ENCODE results near the gene MTG2. TPM values are rescaled to one million over a fixed set of nuclear protein-coding genes. Genes with fewer than 3 reads are reported as not detected.

Gene MTG2
- total RNA-seq, 8 experiments from 2014 or later = 18.9 to 51.2 (median 27.3) TPM

DNA sequence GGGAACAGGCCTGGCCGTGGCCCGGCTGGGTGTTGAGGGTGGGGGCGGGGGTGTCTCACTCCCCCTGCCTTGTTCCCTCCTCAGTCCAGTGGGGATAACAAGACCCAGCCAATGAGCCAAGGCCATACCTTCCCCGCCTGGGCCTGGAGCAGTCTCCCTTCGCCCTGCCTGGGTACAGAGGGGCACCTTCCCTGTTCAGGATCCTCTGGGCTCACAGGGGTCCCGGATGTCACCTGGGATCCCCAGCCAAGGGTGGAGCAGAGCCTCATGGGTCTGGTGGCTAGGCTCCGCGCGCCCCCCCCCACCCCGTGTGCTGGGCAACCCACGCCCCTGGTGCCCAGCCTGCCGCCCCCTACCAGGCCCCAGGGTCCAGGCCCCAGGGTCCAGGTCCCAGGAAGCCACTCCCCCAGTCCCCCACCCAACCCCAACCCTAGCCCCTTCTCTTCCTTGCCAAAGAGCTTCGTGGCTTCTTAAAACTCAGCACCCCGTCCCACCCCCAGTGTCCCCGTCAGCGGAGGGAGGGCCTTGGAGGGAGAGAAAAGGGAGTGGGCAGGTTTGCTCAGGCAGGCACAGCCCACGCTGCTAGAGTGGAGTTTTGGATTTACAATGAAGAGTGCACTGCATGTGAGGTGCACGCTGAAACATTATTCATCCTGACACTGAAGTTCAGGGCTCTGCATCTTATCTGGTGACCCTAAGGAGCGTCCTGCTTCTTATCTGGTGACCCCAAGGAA is 25.4 kb downstream of the MTG2 start:
- 60 to 84% methylated on average over 1 to 2 of the region's 19 CpGs; no CpG with 5 or more reads in 8 of the 10 experiments for WGBS, 10 experiments
- ATAC-seq (replicated peaks in 6 of 8) = no peak
- in situ Hi-C loops (cut with MboI; ENCODE audit: low pct_unique_long_range_greater_than_20kb in 2 of 9, low sequenced_read_pairs in 9 of 9, unreplicated experiment in 9 of 9) = no loop called here
- H3K4me3 ChIP-seq = no peak overlapping the region
- H3K27ac ChIP-seq = no peak overlapping the region
- H3K4me1 ChIP-seq (replicated peaks in 1 of 2) = peaks cover 28 to 40% of the 10 kb centered on the region in 2 donors

DNA sequence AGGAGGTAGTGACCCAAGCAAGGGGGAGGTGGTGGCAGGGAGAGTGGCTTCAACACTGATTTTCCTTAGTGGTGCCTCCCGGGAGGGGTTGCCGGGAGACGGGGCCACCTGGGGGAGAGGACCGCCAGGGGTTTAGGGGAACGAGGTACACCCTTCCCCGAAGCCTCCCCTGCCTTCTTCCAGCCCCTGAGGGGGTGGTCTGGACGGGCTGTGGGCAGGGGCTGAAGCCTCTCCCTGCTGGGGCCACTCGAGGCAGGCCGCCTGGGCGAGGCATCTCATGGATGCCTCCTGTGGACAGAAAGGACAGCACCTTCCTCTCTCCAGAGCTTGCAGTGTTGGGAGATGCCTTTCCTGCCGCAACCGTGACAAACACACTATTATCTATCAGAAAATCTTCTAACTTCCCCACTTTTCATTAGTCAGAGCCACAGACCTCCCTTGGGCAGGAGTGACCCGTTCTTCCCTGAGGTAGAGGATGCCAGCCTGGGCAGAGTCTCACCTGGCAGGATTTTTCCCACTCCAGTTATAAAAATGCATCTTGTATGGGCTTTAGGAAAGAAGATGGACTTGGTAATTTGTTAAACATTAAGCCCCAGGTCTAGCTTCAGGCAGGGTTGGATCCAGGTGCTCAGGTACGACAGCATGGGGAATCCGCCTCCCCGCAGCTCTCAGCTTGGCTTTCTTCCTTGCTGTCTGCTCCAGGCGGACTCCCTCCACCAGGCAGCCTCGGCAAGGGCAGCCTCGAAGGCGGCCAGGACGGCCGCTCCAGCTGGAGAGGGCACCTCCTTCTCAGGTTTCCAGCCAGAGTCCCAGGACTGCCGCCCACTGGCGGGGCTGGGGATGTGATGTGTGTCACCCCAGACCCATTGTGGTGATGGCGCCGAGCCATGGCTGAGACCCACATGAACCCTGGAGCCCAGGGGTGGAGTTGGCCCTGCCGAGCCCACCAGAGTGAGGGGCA is 26.2 kb downstream of the MTG2 start:
- no peak overlapping the region for H3K4me3 ChIP-seq
- peak in 3 of 8 experiments; percentile 25 to 74 (median 36) for ATAC-seq (replicated peaks in 6 of 8)
- no peak overlapping the region for H3K27ac ChIP-seq
- in situ Hi-C loops (cut with MboI; ENCODE audit: low pct_unique_long_range_greater_than_20kb in 2 of 9, low sequenced_read_pairs in 9 of 9, unreplicated experiment in 9 of 9) = no loop called here
- H3K4me1 ChIP-seq (replicated peaks in 1 of 2) = peaks cover 28 to 45% of the 10 kb centered on the region in 2 donors
- WGBS, 10 experiments = 20 to 90% (median 68%) methylated on average over 2 to 10 of the region's 27 CpGs; no CpG with 5 or more reads in 3 of the 10 experiments

DNA sequence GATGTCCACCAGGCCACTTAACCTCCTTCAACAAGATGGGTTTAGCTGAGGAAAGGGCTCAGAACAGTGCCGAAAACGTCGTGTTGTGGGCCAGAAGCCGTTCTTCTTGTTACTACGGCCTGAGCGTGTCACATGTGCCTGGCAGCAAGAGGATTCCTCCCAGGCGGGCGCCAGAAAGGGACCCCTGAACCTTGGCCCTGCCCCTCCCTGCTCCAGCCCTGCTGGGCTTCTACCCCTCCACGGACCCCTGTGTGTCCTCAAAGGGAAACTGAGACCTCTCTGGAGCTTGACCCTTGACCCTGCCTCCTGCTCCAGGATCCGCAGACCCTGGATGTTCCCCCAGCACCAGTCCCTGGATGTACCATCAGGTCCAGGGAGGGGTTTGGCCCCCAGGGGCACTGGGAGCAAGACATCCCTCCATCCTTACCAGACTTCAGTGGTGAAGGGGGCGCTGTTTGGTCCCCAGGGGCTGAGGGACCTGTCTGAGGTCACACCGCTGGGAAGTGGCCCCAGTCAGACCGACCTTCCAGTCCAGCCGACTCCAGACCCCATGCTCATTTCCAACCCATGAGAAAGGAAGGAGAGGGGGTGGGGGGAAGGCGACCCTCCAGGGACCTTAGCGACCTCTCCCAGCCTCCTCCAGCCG is 27.1 kb downstream of the MTG2 start:
- in situ Hi-C loops (cut with MboI; ENCODE audit: low pct_unique_long_range_greater_than_20kb in 2 of 9, low sequenced_read_pairs in 9 of 9, unreplicated experiment in 9 of 9) = no loop called here
- ATAC-seq (replicated peaks in 6 of 8) = no peak
- WGBS, 10 experiments = 20 to 100% (median 74%) methylated on average over 1 to 5 of the region's 17 CpGs; no CpG with 5 or more reads in 5 of the 10 experiments
- no peak overlapping the region for H3K27ac ChIP-seq
- H3K4me1 ChIP-seq (replicated peaks in 1 of 2) = peaks cover 28 to 45% of the 10 kb centered on the region in 2 donors
- H3K4me3 ChIP-seq = no peak overlapping the region

DNA sequence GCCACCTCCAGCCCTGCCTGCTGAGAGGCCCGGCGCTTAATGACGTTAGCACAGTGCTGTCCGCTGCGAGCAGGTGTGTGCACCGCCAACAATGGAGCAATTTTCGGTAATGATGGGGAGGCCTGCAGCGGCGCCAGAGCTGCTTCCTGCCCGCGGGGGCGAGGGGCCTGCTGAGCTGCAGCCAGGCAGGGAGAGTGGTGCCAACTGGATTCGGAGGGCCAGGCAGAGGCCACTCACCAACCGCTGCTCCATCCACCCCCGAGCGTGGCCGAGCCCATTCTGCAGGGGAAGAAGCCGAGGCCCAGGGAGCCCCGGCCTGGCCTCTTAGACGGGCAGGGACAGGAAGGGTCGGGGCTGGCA is 27.6 kb downstream of the MTG2 start:
- in situ Hi-C loops (cut with MboI; ENCODE audit: low pct_unique_long_range_greater_than_20kb in 2 of 9, low sequenced_read_pairs in 9 of 9, unreplicated experiment in 9 of 9) = no loop called here
- peaks cover 28 to 45% of the 10 kb centered on the region in 2 donors for H3K4me1 ChIP-seq (replicated peaks in 1 of 2)
- no peak for ATAC-seq (replicated peaks in 6 of 8)
- 72 to 96% (median 80%) methylated on average over 4 to 12 of the region's 21 CpGs; no CpG with 5 or more reads in 7 of the 10 experiments for WGBS, 10 experiments
- peak overlapping the region in 1 of 2 donors; percentile 40 for H3K27ac ChIP-seq
- H3K4me3 ChIP-seq = no peak overlapping the region

DNA sequence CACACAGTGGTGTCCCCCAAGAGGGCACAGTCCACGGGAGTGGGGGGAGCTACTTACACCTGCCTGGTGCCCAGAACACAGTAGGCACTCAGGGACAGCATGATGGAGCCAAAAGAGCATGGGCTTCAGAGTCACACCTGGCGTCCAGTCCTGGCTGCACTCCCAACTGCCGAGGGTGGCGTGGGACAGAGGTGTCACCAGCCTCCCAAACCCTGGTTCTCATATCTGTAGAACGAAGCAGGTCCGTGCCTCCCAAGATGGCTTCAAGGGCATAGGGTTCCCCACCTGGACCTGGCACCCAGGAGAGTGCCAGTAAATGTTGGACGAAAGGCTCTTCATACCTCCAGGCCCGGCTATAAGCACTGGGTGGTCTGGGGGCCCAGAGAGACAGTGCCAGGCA is 28.4 kb downstream of the MTG2 start:
- in situ Hi-C loops (cut with MboI; ENCODE audit: low pct_unique_long_range_greater_than_20kb in 2 of 9, low sequenced_read_pairs in 9 of 9, unreplicated experiment in 9 of 9) = no loop called here
- peak overlapping the region in 1 of 2 donors; percentile 75 for H3K27ac ChIP-seq
- peaks cover 28 to 45% of the 10 kb centered on the region in 2 donors for H3K4me1 ChIP-seq (replicated peaks in 1 of 2)
- no peak for ATAC-seq (replicated peaks in 6 of 8)
- 66 to 100% (median 91%) methylated on average over 1 to 4 of the region's 8 CpGs; no CpG with 5 or more reads in 6 of the 10 experiments for WGBS, 10 experiments
- no peak overlapping the region for H3K4me3 ChIP-seq

DNA sequence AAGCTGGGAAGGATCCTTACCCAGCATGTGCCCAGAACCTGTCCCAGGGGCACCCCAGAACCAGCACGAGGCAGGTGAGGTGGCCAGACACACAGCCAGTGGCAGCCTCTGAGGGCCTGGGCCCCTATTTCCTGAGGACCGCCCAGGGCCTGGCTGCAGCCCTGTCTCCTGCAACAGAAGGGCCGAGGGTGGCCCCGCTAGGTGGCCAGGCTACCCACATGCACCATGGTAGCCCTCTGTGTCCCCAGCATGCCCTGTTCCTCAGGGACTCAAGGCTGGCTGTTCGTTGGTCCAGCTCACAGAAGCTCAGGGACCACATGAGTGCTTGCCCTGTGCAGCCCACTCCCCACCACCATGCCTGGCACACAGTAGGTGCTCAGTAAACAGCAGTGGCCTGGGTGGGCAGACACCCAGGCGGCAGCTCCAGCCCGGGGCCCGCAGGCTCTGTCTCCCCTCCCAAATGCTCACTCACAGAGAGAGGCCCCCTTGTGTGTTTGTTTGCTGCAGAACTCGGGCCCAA is 29.0 kb downstream of the MTG2 start:
- 17 to 83% (median 20%) methylated on average over 1 to 2 of the region's 9 CpGs; no CpG with 5 or more reads in 5 of the 10 experiments for WGBS, 10 experiments
- in situ Hi-C loops (cut with MboI; ENCODE audit: low pct_unique_long_range_greater_than_20kb in 2 of 9, low sequenced_read_pairs in 9 of 9, unreplicated experiment in 9 of 9) = no loop called here
- ATAC-seq (replicated peaks in 6 of 8) = no peak
- no peak overlapping the region for H3K4me3 ChIP-seq
- H3K27ac ChIP-seq = peak overlapping the region; percentile 69 to 75
- H3K4me1 ChIP-seq (replicated peaks in 1 of 2) = peaks cover 28 to 45% of the 10 kb centered on the region in 2 donors

DNA sequence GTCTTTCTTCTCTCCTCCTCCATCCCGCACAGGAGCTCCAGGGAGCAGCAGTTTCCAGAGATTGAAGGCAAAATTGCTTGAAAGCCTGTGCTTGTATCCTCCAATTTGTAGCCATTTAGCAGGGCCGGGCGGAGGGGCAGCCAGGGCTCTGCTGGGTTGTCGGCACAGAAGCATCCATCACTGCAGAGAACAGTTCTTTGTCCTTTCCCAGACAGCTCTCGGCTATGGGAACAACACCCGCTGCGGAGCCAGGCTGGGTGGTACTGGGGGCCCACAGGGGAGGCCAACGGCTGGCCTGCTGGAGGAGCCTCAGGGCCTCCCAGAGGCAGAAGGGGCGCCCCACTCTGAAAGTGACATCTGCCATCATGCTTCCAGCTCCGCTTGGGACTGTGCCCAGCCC is 29.5 kb downstream of the MTG2 start:
- H3K4me1 ChIP-seq (replicated peaks in 1 of 2) = peaks cover 25 to 41% of the 10 kb centered on the region in 2 donors
- no peak overlapping the region for H3K4me3 ChIP-seq
- 0 to 30% (median 0%) methylated on average over 1 to 4 of the region's 10 CpGs; no CpG with 5 or more reads in 3 of the 10 experiments for WGBS, 10 experiments
- ATAC-seq (replicated peaks in 6 of 8) = peak in 5 of 8 experiments; percentile 86 to 93 (median 88)
- H3K27ac ChIP-seq = peak overlapping the region; percentile 69 to 75
- in situ Hi-C loops (cut with MboI; ENCODE audit: low pct_unique_long_range_greater_than_20kb in 2 of 9, low sequenced_read_pairs in 9 of 9, unreplicated experiment in 9 of 9) = no loop called here

DNA sequence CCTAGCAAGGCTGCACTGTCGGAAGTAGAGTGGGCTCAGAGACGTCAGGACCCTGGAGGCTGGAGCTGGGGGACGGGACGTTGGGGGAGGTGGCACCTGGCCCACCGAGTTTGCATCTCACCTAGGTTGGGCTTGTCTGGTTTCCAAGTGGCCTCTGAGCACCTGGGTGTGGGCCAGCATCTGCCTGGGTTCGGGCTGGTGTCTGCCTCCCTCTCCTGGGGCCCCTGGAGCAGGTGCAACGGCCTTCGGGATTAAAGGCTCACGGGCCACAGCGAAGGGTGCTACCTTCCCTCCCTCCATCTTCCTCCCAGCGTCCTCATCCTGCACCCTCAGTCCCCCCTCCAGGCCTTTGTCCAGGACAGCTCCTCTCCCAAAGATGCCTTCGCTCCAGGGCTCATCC is 31.2 kb downstream of the MTG2 start:
- Histone ChIP-seq H3K27ac (no peak overlapping the region), H3K4me1 (replicated peaks in 1 of 2) (peaks cover 31 to 37% of the 10 kb centered on the region in 2 donors), H3K4me3 (no peak overlapping the region)
- ATAC-seq (replicated peaks in 6 of 8) = no peak
- WGBS, 10 experiments = 0 to 100% (median 64%) methylated on average over 1 to 6 of the region's 12 CpGs; no CpG with 5 or more reads in 6 of the 10 experiments
- in situ Hi-C loops (cut with MboI; ENCODE audit: low pct_unique_long_range_greater_than_20kb in 2 of 9, low sequenced_read_pairs in 9 of 9, unreplicated experiment in 9 of 9) = no loop called here

DNA sequence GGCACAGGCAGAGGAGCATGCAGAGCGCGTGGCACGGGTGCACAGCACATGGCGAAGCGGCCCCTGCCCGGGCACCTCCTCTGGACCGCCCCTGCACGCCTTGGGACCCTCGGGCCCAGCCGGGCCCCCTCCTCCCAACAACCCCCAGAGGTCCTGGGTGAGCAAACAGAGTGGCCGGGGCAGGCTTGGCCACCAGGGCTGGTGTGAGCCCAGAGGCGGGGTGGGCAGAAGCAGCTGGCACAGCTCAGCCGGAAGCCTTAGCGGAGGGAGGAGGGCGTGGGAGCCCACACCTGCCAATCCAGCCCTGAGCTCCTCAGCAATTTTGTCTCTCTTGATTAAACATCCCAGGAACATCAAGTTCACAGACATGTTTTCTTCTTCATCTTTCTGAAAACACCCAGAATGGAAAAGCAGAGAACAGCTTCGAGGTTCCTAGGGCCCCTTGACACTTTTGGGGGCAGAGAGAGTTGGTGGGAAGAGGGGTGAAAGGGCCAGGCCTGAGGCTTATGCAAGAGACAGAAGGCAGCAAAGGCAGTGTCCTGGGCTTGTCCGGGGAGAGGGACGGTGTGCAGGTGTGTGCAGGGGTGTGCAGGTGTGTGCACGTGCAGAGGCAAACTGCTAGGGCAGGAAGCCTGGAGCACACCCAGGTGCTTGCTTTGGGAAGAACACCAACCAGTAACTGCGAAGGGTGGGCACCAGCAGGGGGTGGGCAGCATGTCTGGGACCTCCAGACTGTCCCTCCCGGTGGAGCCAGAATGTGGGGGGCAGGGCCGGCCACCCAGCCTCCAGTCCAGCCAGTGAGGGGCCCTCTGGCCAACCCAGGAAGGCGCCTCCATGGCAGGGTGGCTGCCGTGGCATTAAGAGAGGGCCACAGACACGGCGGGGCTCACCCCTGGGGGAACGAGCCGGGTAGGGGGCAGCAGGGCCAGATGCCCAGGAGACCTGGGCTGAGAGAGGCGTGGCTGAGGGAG is 32.5 kb downstream of the MTG2 start:
- peaks cover 33% of the 10 kb centered on the region in 2 donors for H3K4me1 ChIP-seq (replicated peaks in 1 of 2)
- ATAC-seq (replicated peaks in 6 of 8) = no peak
- no peak overlapping the region for H3K27ac ChIP-seq
- in situ Hi-C loops (cut with MboI; ENCODE audit: low pct_unique_long_range_greater_than_20kb in 2 of 9, low sequenced_read_pairs in 9 of 9, unreplicated experiment in 9 of 9) = no loop called here
- WGBS, 10 experiments = 60 to 87% (median 85%) methylated on average over 1 to 7 of the region's 29 CpGs; no CpG with 5 or more reads in 6 of the 10 experiments
- H3K4me3 ChIP-seq = no peak overlapping the region

DNA sequence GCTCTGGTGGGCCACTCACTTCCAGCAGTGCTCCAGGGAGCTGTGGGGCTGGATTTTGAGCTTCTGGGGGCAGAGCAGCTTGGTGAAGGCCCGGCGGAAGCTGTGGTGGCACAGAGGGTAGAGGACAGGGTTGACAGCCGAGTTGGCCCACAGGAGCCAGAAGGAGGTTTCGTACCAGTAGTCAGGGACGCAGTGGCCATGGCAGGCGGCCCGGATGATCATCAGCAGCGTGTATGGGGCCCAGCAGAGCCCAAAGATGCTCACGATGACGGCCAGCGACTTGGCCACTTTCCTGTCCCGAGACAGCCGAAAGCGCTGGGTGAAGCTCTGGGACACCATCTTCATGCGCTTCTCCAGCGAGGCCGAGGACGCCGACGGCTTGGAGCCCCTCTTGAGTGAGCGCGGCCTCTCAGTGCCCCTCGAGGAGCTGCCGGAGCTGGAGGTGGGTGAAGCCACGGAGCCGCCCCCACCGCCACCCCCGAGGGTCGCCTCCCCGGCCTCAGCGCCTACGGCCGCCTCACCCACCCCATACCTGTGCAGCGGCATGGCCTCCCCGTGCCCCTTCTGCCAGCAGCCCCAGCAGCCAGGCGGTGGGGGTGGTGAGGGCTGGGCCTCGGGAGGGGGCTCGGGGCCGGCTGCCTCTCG is 33.3 kb downstream of the MTG2 start:
- WGBS, 10 experiments = 80% methylated on average over 8 of the region's 40 CpGs; no CpG with 5 or more reads in 9 of the 10 experiments
- H3K27ac ChIP-seq = no peak overlapping the region
- H3K4me1 ChIP-seq (replicated peaks in 1 of 2) = peaks cover 34 to 36% of the 10 kb centered on the region in 2 donors
- no peak for ATAC-seq (replicated peaks in 6 of 8)
- no peak overlapping the region for H3K4me3 ChIP-seq
- in situ Hi-C loops (cut with MboI; ENCODE audit: low pct_unique_long_range_greater_than_20kb in 2 of 9, low sequenced_read_pairs in 9 of 9, unreplicated experiment in 9 of 9) = no loop called here

Data from motor neuron (in vitro differentiated cells).